Measurements from ENCODE around the gene PCSK6.
A peak's percentile ranks its signal among the peaks of the same experiment; 100 is the strongest.
"Not testable (repeated sequence)": the region's sequence is repeated elsewhere in the genome, so short reads cannot be mapped to it uniquely, and the experiment has no call there.

Gene PCSK6

DNA sequence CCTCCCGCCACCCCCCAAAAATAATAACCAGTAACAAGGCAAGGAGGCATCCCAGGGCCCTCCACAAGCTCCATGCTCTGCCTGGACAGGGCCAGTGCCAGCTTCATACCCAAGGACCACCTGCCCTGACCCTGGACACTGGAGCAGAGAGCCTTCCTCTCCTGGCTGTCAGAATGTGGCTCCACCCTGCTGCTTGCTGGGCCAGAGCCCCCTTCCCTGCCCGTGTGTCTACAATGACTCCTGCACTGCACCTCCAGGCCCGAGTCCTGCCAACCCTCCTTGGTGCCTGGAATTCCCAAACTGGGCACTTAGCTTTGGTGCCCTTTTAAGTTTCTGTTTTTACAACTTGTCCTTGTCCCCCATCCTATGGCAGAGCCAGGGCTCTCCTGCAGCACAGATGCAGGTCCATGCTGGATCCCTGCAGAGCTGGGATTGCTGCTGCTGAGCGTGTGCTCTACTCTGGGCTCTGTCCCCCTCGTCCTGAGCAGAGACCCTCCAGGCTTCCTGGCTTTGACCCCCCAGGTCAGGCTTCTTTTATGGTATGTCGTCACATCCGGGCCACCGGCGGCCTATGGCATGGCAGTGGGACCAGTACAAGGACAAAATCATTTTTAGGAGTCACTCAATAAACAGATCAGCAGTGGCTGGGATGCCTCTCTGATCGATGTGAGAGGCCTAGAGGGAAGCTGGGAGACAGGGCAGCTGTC lies 183.0 kb downstream of the PCSK6 start:
- no peak for DNase-seq

DNA sequence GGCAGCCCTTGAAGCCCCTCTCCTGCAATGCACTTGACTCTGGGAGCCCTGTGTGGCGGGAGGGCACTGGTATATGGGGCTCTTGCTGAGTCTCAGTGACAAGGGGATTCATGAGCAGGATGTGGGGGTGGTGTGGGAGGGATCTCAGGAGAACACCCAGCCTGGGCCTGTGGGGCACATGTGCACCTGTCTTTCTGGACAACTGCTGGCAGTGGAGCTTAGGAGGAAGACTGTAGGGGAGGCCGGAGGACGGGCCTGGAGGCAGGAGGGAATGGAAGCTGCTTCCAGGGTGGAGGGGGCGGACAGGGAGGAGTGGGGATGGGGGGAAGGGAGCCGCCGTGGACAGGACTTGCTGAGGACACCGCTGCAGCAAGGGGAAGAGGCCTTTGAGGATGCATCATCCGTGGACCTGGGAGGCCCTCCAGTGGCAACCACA lies 183.7 kb downstream of the PCSK6 start:
- no peak for DNase-seq

DNA sequence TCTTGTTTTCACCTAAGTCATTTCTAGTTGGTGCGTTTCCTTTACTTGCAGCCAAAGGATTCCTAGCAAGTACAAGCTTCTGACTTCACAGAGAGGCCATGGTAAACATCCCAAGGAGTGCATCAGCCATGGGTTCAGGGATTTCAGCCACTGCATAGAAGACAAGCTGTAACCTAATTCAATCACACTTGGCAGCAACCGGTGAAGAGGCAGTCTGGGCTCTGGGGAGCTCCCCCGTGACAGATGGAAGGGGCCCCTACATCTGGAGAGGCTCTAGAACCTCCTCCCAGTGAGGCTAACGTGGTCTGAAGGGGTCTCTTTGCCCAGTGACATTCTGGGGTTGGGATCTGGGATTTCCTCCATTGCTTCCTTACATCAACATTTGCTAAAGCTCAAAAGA lies 186.1 kb downstream of the PCSK6 start:
- no peak for DNase-seq

DNA sequence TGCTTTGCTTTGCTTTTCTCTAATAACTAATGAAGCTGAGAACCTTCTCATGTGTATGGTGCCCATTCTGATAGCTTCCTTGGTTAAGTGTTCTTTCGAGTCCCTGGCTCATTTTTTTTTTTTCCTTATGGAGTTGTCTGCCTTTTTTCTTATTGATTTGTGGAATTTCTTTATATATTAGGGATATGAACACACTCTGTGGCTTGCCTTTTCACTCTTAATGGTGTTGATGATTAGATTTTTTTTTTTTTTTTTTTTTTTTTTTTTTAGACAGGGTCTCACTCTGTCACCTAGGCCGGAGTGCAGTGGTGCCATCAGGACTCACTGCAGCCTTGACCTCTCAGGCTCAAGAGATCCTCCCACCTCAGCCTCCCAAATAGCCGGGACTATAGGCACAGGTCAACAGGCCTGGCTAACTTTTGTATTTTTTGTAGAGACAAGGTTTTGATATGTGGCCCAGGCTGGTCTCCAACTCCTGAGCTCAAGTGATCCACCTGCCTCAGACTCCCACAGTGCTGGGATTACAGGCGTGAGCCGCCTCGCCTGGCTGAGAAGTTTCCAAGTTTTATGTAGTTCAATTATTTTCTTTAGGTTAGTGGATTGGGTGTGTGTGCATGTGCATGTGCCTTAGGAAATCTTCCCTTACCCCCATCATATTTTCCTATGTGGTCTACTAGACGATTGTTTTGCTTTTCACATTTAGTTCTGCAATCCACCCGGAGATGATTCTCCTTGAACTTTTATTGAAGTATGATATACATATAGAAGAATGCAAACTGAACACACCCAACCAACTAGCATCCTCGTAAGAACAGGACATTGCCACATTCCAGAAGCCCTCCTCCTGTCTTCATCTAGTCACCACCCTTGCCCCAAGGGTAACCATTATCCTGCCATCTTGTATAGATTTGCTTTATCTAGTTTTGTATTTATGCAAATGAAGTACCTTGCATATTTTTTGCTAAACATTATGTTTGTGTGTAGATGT lies 192.8 kb downstream of the PCSK6 start:
- DNase-seq: peak; percentile 79

GRCh38 chr15:101295607-101296161 lies 193.8 kb downstream of the PCSK6 start:
- DNase-seq: peak; percentile 89

DNA sequence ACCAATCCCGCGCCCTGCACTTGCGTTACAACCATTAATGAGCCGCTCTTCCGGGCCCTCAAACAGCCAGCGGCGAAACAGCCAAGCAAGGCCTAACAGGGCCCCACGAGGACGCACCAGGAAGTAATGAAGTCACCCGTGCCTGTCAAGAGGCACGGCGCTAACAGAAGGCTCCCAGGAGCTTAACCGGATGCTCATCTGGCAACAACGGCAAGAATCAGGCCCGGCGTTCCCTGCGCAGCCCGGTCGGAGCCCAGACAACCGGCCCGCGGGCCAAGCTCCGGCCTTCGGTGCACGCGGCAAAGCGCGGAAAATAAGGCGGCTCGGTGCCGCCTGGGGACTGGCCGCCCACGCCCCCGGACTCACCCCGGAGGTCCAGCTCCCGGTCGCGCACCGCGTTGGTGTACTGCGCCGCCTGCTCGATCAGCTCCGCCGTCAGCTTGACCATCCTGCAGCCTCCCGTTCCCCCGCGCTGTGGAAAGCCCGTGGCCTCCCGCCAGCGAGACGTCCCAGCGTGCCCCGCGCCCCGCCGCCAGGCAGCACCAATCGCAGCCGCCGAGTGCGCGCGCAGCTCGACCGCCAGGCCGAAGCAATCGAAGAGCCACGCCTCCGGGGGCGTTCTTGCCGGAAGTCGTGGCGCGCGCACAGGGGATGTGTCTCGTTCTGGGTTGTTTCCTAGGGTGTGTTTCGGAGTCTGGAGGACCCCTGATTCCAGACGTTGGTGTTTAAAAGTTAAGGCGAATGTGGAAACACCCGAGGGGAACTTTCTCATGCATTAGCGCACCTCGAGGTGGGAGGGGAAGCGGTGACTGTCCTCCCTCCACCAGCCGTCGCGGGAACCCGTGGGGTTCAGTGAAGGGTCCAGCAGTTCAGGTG lies 194.5 kb downstream of the PCSK6 start, which contains the start of gene SNRPA1:
Gene SNRPA1, minus strand, starts transcription at position 518 of the 876 bp plus-strand sequence. Its CDS starts 70 bp downstream, at position 448.
- DNase-seq: peak; percentile 95

- DNase-seq: no peak
Observed at GRCh38 chr15:101293122-101293521, 196.4 kb downstream of the PCSK6 start.

- peak; percentile 53 for DNase-seq
Observed at GRCh38 chr15:101288905-101289513, 200.5 kb downstream of the PCSK6 start.

GRCh38 chr15:101287342-101287741 lies 202.2 kb downstream of the PCSK6 start:
- not testable (repeated sequence) for DNase-seq

DNA sequence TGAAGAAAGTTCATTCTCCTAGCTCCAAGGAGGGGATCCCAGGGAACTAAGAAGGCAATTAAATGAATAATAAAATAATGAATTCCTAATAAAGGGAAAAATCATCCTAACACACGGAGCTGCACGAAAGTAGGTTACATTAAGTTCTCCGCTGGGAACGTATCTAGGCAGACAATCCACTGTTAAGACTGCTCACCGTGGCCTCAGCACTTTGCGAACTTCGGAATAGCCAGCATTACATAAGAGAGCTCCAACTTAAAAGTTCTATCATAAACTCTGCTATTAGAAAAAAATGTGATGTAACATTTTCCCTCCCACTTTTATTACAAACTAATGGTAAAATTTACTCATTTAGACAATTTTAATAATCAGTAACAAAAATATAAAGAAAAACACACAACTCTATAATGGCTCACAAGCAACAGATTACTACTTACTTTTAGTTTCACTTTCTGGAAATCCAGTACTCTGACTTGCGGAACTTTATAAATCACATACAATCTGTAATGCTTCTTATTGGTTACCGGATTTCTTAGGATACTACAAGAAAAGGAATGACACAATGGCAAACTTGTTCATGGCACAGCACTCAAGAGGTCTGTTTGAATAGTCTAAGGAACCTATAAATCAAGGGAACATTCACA lies 202.9 kb downstream of the PCSK6 start:
- DNase-seq: no peak

GRCh38 chr15:101283931-101284330 lies 205.6 kb downstream of the PCSK6 start:
- no peak for DNase-seq

- DNase-seq: no peak
Observed at GRCh38 chr15:101280007-101280406, 209.5 kb downstream of the PCSK6 start.

DNA sequence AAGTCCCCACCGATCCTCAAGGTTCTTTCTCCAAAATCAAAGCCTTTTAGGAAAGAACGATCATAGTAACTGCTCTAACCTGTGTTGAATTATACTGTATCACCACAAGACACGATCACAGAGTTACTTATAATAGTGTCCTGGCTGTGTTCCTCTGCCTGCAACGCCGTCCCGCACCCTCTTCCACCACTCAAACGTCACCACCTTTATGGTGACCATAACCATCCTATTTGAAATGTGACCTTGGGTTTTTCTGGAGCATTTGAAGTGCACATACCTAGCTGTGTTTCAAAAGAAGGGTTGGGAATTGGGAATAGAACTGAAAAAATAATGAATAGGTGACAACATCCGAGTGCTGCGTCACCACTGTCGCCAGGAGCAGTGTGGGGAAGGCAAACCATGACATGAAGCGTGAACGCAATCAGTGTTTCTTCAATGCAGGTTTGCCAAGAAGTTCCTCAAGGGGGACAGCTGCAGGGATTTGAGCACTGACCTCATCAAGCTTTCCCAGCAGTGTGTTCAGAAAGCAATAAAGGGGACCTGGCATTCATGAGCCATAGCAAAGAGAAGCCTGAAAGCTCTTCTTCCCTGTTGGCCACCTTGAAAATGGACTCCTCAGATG lies 211.5 kb downstream of the PCSK6 start:
- DNase-seq: no peak

- DNase-seq: peak; percentile 90
Observed at GRCh38 chr15:101277038-101277822, 212.3 kb downstream of the PCSK6 start, which contains the start of gene SELENOS. Gene SELENOS (minus strand): TSS chr15:101277485. CDS start chr15:101277417, 68 bp downstream.

- peak; percentile 50 for DNase-seq
Observed at GRCh38 chr15:101276501-101277037, 212.9 kb downstream of the PCSK6 start.

DNA sequence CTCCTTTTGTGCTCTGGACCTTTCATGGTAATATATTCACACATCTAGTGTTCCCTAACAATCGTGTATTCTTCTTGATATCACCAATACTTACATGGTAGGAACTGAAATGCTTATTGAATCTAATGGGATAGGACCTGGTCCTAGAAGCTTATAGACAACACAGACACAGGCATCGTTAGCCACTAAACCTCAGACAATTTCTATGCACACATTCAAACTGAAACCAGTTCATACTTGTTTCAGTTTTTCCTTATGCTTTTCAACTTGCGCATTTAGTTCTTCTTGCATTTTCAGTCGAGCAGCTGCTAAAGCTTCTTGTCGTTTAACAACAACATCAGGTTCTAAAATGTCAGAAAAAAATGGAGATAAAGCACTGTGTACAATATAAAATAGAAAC lies 214.5 kb downstream of the PCSK6 start:
- DNase-seq: no peak

DNA sequence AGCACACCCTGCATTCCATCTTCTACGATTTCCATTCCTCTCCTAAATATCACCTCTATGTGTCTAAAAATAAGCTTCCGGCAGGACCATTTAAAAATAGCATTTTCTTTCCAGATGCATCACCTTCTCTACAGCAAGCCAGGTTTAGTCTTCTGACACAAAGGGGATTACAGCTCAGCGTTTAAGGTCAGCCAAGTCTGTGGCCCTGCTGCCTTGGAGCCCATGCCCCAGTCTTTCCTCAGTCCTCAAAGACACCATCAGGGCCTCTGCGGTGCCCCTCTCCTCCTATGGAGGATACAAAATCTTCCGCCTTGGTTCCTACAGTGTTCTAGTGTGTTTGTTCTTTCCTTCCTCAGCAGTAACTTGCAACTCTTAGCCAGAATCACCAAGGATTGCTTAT lies 216.0 kb downstream of the PCSK6 start:
- DNase-seq: no peak

DNA sequence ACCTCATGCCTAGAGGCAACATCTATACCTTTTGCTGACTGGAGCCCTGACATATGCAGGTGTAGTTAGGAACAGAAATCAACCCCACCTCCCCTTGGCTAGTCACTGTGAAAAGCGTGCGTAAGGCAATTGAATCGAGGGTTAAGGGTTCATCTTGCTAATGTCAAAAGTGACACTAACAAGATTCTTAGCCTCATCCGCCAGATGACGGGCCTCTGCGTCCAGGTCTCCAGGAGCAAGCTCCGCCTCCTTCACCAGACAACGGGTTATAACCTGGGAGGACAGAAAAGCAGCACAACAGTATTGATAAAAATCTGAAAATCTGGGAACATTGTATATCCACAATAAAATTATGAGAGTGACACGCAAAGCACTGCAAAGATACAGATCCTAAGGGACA lies 216.9 kb downstream of the PCSK6 start:
- no peak for DNase-seq

GRCh38 chr15:101269479-101270223 lies 219.9 kb downstream of the PCSK6 start:
- no peak for DNase-seq
